PC-3 (cell line): Measurements from ENCODE around the gene P2RY6. TPM values are rescaled to one million over a fixed set of nuclear protein-coding genes. Genes with fewer than 3 reads are reported as not detected.

Experiments
- ATAC-seq: fragments of 200-7000 bp; cut with Tn5 transposase; 2 replicates; pipeline ENCODE4 v1.9.1; 2020; ENCODE audit warnings: mild to moderate bottlenecking, moderate library complexity
- BruUV-seq: library from RNA; stranded (reverse); fragments of 400-500 nt; replicated peaks from 2 replicates; lab custom pipeline; 2021; lab: Mats Ljungman, UMichigan
- CTCF ChIA-PET: fragments of 300-600 bp; sonication (Branson Sonifier 250); formaldehyde crosslinking; loops from one replicate; lab custom pipeline; 2022; ENCODE audit warnings: antibody characterized with exemption; lab: Charles Lee
- POLR2A ChIA-PET: fragments of 300-600 bp; sonication (Branson Sonifier 250); formaldehyde crosslinking; loops from one replicate; lab custom pipeline; 2022; ENCODE audit warnings: antibody characterized with exemption; ENCODE audit not compliant: unreplicated experiment; lab: Charles Lee
- DNase-seq: peaks from one replicate; pipeline ENCODE4 v3.0.0-alpha.2; 2015
- H2AFZ ChIP-seq: fragments of 300-600 bp; sonication (generic); 2 replicates; pipeline ENCODE4 v1.6.0; 2016; ENCODE audit warnings: antibody characterized with exemption, low read length
- H3F3A ChIP-seq: fragments of 300-600 bp; sonication (generic); one replicate; pipeline ENCODE4 v1.6.0; 2017; ENCODE audit warnings: antibody characterized with exemption, low read length, control low read depth, mild to moderate bottlenecking; ENCODE audit not compliant: unreplicated experiment
- H3K27ac ChIP-seq: fragments of 300-600 bp; sonication (generic); 2 replicates; pipeline ENCODE4 v1.5.1; 2016; ENCODE audit warnings: mild to moderate bottlenecking, low read length
- H3K27me3 ChIP-seq: fragments of 300-600 bp; sonication (generic); 2 replicates; pipeline ENCODE4 v1.6.1; 2016; ENCODE audit warnings: low read length, mixed read lengths
- H3K36me3 ChIP-seq: fragments of 300-600 bp; sonication (generic); 2 replicates; pipeline ENCODE4 v1.6.1; 2016; ENCODE audit warnings: low read depth, mixed run types, low read length, mixed read lengths
- H3K4me1 ChIP-seq: fragments of 300-600 bp; sonication (generic); 2 replicates; pipeline ENCODE4 v1.5.1; 2016; ENCODE audit warnings: low read length; ENCODE audit not compliant: insufficient read depth
- H3K4me2 ChIP-seq: fragments of 300-600 bp; sonication (generic); 2 replicates; pipeline ENCODE4 v1.6.0; 2016; ENCODE audit warnings: low read length
- H3K4me3 ChIP-seq: fragments of 300-600 bp; sonication (generic); 2 replicates; pipeline ENCODE4 v1.5.1; 2016; ENCODE audit warnings: mild to moderate bottlenecking, low read length, mixed read lengths
- H3K79me2 ChIP-seq: fragments of 300-600 bp; sonication (generic); 2 replicates; pipeline ENCODE4 v1.6.1; 2017; ENCODE audit warnings: low read length, mixed read lengths
- H3K9ac ChIP-seq: fragments of 300-600 bp; sonication (generic); 2 replicates; pipeline ENCODE4 v1.6.0; 2016; ENCODE audit warnings: mild to moderate bottlenecking, low read length
- H3K9me2 ChIP-seq: fragments of 300-600 bp; sonication (generic); replicated peaks from 2 replicates; pipeline ENCODE4 v1.6.1; 2016; ENCODE audit warnings: mixed run types, low read length, mixed read lengths
- H3K9me3 ChIP-seq: fragments of 300-600 bp; sonication (generic); 2 replicates; pipeline ENCODE4 v1.6.1; 2016; ENCODE audit warnings: low read length, mixed read lengths
- H4K20me1 ChIP-seq: fragments of 300-600 bp; sonication (generic); 2 replicates; pipeline ENCODE4 v1.6.1; 2016; ENCODE audit warnings: low read length, mixed read lengths
- CTCF ChIP-seq: fragments of 300-600 bp; sonication (generic); conservative IDR thresholded peaks from 2 replicates; pipeline ENCODE4 v1.5.1; 2017; ENCODE audit warnings: antibody characterized with exemption, low read depth, mild to moderate bottlenecking, low read length
- EZH2 ChIP-seq: fragments of 300-600 bp; sonication (generic); IDR thresholded peaks from one replicate; pipeline ENCODE4 v1.6.1; 2017; ENCODE audit warnings: antibody characterized with exemption, mild to moderate bottlenecking, low read length; ENCODE audit not compliant: unreplicated experiment
- EZH2phosphoT487 ChIP-seq: fragments of 300-600 bp; sonication (generic); IDR thresholded peaks from 2 replicates; pipeline ENCODE4 v1.6.1; 2018; ENCODE audit warnings: mild to moderate bottlenecking, antibody characterized with exemption, low read length, borderline replicate concordance
- intact Hi-C: fragments of 100-400 bp; cut with micrococcal nuclease; formaldehyde crosslinking; loops from 2 replicates; pipeline ENCODE4 v1.9.0; 2023
- total RNA-seq: library from RNA; depleted of rRNA; stranded (reverse); fragments of >200 nt; gene quantifications from 2 replicates; pipeline ENCODE4 v1.2.3, GENCODE V29; 2014

The P2RY6 gene
- total RNA-seq, 1 experiment from 2014 or later, result 2.0 TPM

DNA sequence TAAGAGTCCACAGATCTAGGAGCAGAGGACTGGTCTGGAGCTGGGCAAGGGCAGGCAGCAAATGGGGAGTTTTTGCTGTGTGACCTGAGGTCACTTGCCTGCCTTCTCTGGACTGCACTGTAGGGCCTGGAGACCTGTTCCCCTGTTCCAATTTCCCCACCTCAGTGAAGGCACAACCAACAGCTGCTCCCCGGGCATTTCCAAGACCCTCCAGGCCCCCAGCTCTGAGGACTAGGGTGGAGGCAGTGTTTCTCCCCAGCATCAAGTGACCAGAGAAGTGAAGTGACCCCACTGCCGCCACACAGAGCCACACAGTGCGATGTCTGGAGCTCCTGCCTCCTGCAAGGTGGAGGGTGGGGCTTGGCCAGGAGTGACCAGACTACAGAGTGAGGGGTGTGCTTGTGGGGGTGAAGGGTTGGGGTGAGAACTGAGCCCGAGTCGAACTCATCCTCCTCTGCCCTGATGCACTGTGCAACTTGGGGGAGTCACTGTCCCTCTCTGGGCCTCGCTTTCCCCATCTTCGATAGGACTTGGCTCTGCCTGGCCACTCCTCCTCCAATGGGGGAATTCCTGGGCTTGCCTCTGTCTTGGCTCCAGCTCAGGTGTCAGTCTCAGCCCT is 32.5 kb upstream of the P2RY6 start:
- ChIA-PET CTCF (no interaction called here), POLR2A (no interaction called here)
- H3K79me2 ChIP-seq, result peaks cover 6% of the 10 kb centered on the region; the same call in 1 of the 2 replicates
- H4K20me1 ChIP-seq, result no peaks in the 10 kb centered on the region
- H3K36me3 ChIP-seq, result peaks cover 28% of the 10 kb centered on the region
- no peak overlapping the region for H3K27ac ChIP-seq
- intact Hi-C loops, result loop anchor here (5.0 kb wide), 1 partner anchor 317 kb away; no protein-coding TSS in a partner anchor
- H2AFZ ChIP-seq, result no peak overlapping the region
- H3K9me2 ChIP-seq, result no peaks in the 10 kb centered on the region
- peaks cover 38% of the 10 kb centered on the region for H3K4me1 ChIP-seq
- no peak overlapping the region for H3K4me3 ChIP-seq
- TF ChIP-seq EZH2 (no peak), CTCF (no peak), EZH2phosphoT487 (no peak)
- H3K9me3 ChIP-seq, result no peaks in the 10 kb centered on the region
- H3K9ac ChIP-seq, result no peak overlapping the region
- no peak; the same call in 1 of the 2 replicates for ATAC-seq
- H3K27me3 ChIP-seq, result no peaks in the 10 kb centered on the region
- no peak for DNase-seq
- no peaks in the 10 kb centered on the region for H3F3A ChIP-seq
- no TSS peak for BruUV-seq
- no peak overlapping the region for H3K4me2 ChIP-seq

DNA sequence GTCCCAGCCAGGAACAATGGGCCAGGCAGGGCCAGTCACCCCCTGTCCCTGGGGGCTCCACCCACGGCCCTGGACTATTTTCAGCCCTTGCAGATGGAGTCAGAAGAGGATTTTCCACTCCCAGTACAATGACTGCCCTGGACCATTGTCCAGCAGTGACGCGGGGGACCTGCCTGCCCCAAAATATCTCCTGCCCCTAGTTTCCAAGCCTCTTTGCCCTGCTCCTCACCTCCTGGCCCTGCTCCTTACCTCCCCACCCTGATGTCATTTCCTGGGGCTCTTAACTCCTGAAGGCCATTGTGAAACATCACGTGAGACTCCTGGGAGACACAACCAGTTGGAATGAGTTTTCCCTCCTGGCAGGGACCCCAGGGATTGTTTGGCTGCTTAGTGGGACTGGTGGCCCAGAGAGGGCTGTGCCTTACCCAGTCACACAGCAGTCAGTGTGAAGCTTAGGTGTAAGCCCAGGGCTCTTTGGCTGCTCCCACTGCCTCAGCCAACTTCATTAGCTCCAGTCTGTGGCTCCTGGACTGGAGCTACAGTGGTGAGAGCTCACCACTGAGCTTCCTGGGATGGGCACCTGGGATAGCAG is 31.9 kb upstream of the P2RY6 start:
- Histone ChIP-seq H3K4me2 (no peak overlapping the region), H3F3A (no peaks in the 10 kb centered on the region), H3K9ac (no peak overlapping the region), H3K9me2 (no peaks in the 10 kb centered on the region), H3K36me3 (peaks cover 23% of the 10 kb centered on the region), H4K20me1 (no peaks in the 10 kb centered on the region), H3K79me2 (peaks cover 6% of the 10 kb centered on the region; the same call in 1 of the 2 replicates), H3K27me3 (no peaks in the 10 kb centered on the region), H3K27ac (no peak overlapping the region), H2AFZ (no peak overlapping the region), H3K4me3 (no peak overlapping the region), H3K9me3 (no peaks in the 10 kb centered on the region), H3K4me1 (peaks cover 38% of the 10 kb centered on the region)
- DNase-seq, result no peak
- TF ChIP-seq CTCF (no peak), EZH2phosphoT487 (no peak), EZH2 (no peak)
- POLR2A ChIA-PET, result no interaction called here
- no TSS peak for BruUV-seq
- CTCF ChIA-PET, result interaction anchor here (0.8 to 1.0 kb wide), 2 partner anchors 55 to 95 kb away, joined by 6 to 7 read pairs; no protein-coding TSS in a partner anchor
- intact Hi-C loops, result loop anchor here (5.0 kb wide), 1 partner anchor 318 kb away; no protein-coding TSS in a partner anchor
- peak; percentile 7 for ATAC-seq

- Histone ChIP-seq H3K79me2 (peaks cover 6% of the 10 kb centered on the region; the same call in 1 of the 2 replicates), H3K9me2 (no peaks in the 10 kb centered on the region), H3K27me3 (no peaks in the 10 kb centered on the region), H3K4me2 (no peak overlapping the region), H3K36me3 (peaks cover 18% of the 10 kb centered on the region), H3K9me3 (no peaks in the 10 kb centered on the region), H3K9ac (no peak overlapping the region), H3K4me1 (peaks cover 33% of the 10 kb centered on the region), H3F3A (no peaks in the 10 kb centered on the region), H3K4me3 (no peak overlapping the region), H4K20me1 (no peaks in the 10 kb centered on the region), H2AFZ (no peak overlapping the region), H3K27ac (no peak overlapping the region)
- no TSS peak for BruUV-seq
- DNase-seq (no peak), ATAC-seq (no peak)
- intact Hi-C loops, result loop anchor here (5.0 kb wide), 1 partner anchor 319 kb away; no protein-coding TSS in a partner anchor
- POLR2A ChIA-PET, result no interaction called here
- CTCF ChIA-PET, result no interaction called here
- TF ChIP-seq EZH2, result no peak
- no peak for TF ChIP-seq EZH2phosphoT487
- no peak for TF ChIP-seq CTCF
Observed at GRCh38 chr11:73241300-73241699, 30.8 kb upstream of the P2RY6 start.
